H9 (cell line): ENCODE results near the gene C1QB. TPM values are rescaled to one million over a fixed set of nuclear protein-coding genes. Genes with fewer than 3 reads are reported as not detected.

ENCODE experiments used
- DNase-seq: peaks from one replicate; pipeline ENCODE4 v3.0.0-alpha.2; 2017
- H2AFZ ChIP-seq: one replicate; pipeline ENCODE4 v1.6.1; 2013; ENCODE audit warnings: mild to moderate bottlenecking, low read length, control low read depth, moderate library complexity
- H2AK5ac ChIP-seq: 2 replicates; pipeline ENCODE4 v1.6.1; 2013; ENCODE audit warnings: low read length, control low read depth, mixed read lengths; ENCODE audit not compliant: insufficient read length
- H2BK120ac ChIP-seq: one replicate; pipeline ENCODE4 v1.6.1; 2013; ENCODE audit warnings: low read depth, mild to moderate bottlenecking, low read length, control low read depth, inconsistent platforms; ENCODE audit not compliant: poor library complexity, severe bottlenecking
- H2BK12ac ChIP-seq: 2 replicates; pipeline ENCODE4 v1.6.1; 2013; ENCODE audit warnings: low read length, control low read depth, mixed read lengths, low read depth; ENCODE audit not compliant: insufficient read length
- H2BK15ac ChIP-seq: 2 replicates; pipeline ENCODE4 v1.6.1; 2013; ENCODE audit warnings: low read depth, low read length, control low read depth
- H2BK20ac ChIP-seq: one replicate; pipeline ENCODE4 v1.6.1; 2013; ENCODE audit warnings: low read depth, mild to moderate bottlenecking, low read length, control low read depth, inconsistent platforms; ENCODE audit not compliant: poor library complexity, severe bottlenecking
- H2BK5ac ChIP-seq: 2 replicates; pipeline ENCODE4 v1.6.1; 2013; ENCODE audit warnings: low read length, control low read depth, mixed read lengths; ENCODE audit not compliant: insufficient read length
- H3K14ac ChIP-seq: 2 replicates; pipeline ENCODE4 v1.6.1; 2013; ENCODE audit warnings: low read length, control low read depth; ENCODE audit not compliant: insufficient read depth
- H3K18ac ChIP-seq: 2 replicates; pipeline ENCODE4 v1.6.1; 2013; ENCODE audit warnings: low read depth, mild to moderate bottlenecking, mixed read lengths, low read length, control low read depth; ENCODE audit not compliant: insufficient read length
- H3K23ac ChIP-seq: 2 replicates; pipeline ENCODE4 v1.6.1; 2013; ENCODE audit warnings: low read length, control low read depth, mixed read lengths, low read depth; ENCODE audit not compliant: insufficient read length
- H3K23me2 ChIP-seq: 2 replicates; pipeline ENCODE4 v1.6.1; 2013; ENCODE audit warnings: low read depth, mild to moderate bottlenecking, mixed read lengths, low read length, control low read depth; ENCODE audit not compliant: insufficient read length, poor library complexity, severe bottlenecking
- H3K27ac ChIP-seq: 2 replicates; pipeline ENCODE4 v1.5.1; 2013; ENCODE audit warnings: low read length, control low read depth, mixed read lengths, low read depth; ENCODE audit not compliant: insufficient read length
- H3K27me3 ChIP-seq: 2 replicates; pipeline ENCODE4 v1.6.1; 2013; ENCODE audit warnings: low read length, control low read depth, inconsistent platforms; ENCODE audit not compliant: insufficient read depth
- H3K4ac ChIP-seq: 2 replicates; pipeline ENCODE4 v1.6.1; 2013; ENCODE audit warnings: low read depth, mild to moderate bottlenecking, control low read depth, inconsistent platforms, low read length, moderate library complexity
- H3K4me1 ChIP-seq: 2 replicates; pipeline ENCODE4 v1.6.1; 2013; ENCODE audit warnings: low read length, control low read depth, inconsistent platforms; ENCODE audit not compliant: insufficient read depth
- H3K4me2 ChIP-seq: 2 replicates; pipeline ENCODE4 v1.6.1; 2013; ENCODE audit warnings: low read length, control low read depth, mixed read lengths; ENCODE audit not compliant: insufficient read length, insufficient read depth
- H3K56ac ChIP-seq: 2 replicates; pipeline ENCODE4 v1.6.1; 2013; ENCODE audit warnings: low read depth, mild to moderate bottlenecking, mixed read lengths, low read length, control low read depth; ENCODE audit not compliant: insufficient read length
- H3K79me1 ChIP-seq: 2 replicates; pipeline ENCODE4 v1.6.1; 2013; ENCODE audit warnings: low read depth, mild to moderate bottlenecking, moderate library complexity, low read length, control low read depth, inconsistent platforms; ENCODE audit not compliant: insufficient read depth, poor library complexity, severe bottlenecking
- H3K79me2 ChIP-seq: 2 replicates; pipeline ENCODE4 v1.6.1; 2013; ENCODE audit warnings: low read length, control low read depth, inconsistent platforms; ENCODE audit not compliant: insufficient read depth
- H3K9ac ChIP-seq: 2 replicates; pipeline ENCODE4 v1.6.1; 2013; ENCODE audit warnings: low read length, control low read depth, mixed read lengths; ENCODE audit not compliant: insufficient read length; ENCODE audit errors: extremely low read depth
- H3K9me3 ChIP-seq: one replicate; pipeline ENCODE4 v1.6.1; 2013; ENCODE audit warnings: low read depth, low read length, inconsistent platforms; ENCODE audit not compliant: control insufficient read depth
- H3T11ph ChIP-seq: one replicate; pipeline ENCODE4 v1.6.1; 2013; ENCODE audit warnings: mild to moderate bottlenecking, low read length, control low read depth, inconsistent platforms
- H4K20me1 ChIP-seq: one replicate; pipeline ENCODE4 v1.6.1; 2013; ENCODE audit not compliant: control insufficient read depth, insufficient read length, insufficient read depth
- H4K5ac ChIP-seq: 2 replicates; pipeline ENCODE4 v1.6.1; 2013; ENCODE audit warnings: low read depth, mild to moderate bottlenecking, mixed read lengths, low read length, control low read depth; ENCODE audit not compliant: insufficient read length
- H4K8ac ChIP-seq: replicated peaks from 2 replicates; pipeline ENCODE4 v1.6.1; 2013; ENCODE audit warnings: low read length, control low read depth, mixed read lengths, low read depth; ENCODE audit not compliant: insufficient read length
- H4K91ac ChIP-seq: 2 replicates; pipeline ENCODE4 v1.6.1; 2013; ENCODE audit warnings: low read depth, mild to moderate bottlenecking, moderate library complexity, mixed read lengths, low read length, control low read depth; ENCODE audit not compliant: insufficient read length
- H3K27ac Mint-ChIP-seq, 3 experiments: 2 replicates in 2 of 3; 3 replicates in 1 of 3; pipeline ENCODE4 v1.8.0; 2020 to 2021; ENCODE audit warnings: mixed read lengths in 3 of 3, mild to moderate bottlenecking in 1 of 3, moderate library complexity in 1 of 3
- H3K27me3 Mint-ChIP-seq: 2 replicates; pipeline ENCODE4 v1.8.0; 2021; ENCODE audit warnings: low read depth, mild to moderate bottlenecking, moderate library complexity, mixed read lengths
- H3K36me3 Mint-ChIP-seq, 3 experiments: 2 replicates in 2 of 3; 3 replicates in 1 of 3; pipeline ENCODE4 v1.8.0; 2020 to 2021; ENCODE audit warnings: low read depth in 3 of 3, mixed read lengths in 3 of 3; ENCODE audit not compliant: insufficient read depth in 1 of 3
- H3K4me1 Mint-ChIP-seq, 2 experiments: 2 replicates each; pipeline ENCODE4 v1.8.0; 2020; ENCODE audit warnings: mixed read lengths in 2 of 2
- H3K4me3 Mint-ChIP-seq, 2 experiments: 2 replicates in 1 of 2; 3 replicates in 1 of 2; pipeline ENCODE4 v1.8.0; 2020 to 2021; ENCODE audit warnings: mild to moderate bottlenecking in 2 of 2, mixed read lengths in 2 of 2, moderate library complexity in 1 of 2
- H3K9me3 Mint-ChIP-seq, 2 experiments: 2 replicates in 1 of 2; 3 replicates in 1 of 2; pipeline ENCODE4 v1.8.0; 2020; ENCODE audit warnings: mild to moderate bottlenecking in 2 of 2, mixed read lengths in 2 of 2, moderate library complexity in 1 of 2
- CTCF ChIP-seq: fragments of 200-600 bp; sonication (generic); conservative IDR thresholded peaks from 3 replicates; pipeline ENCODE4 v1.8.0; 2021; ENCODE audit warnings: antibody characterized with exemption, mild to moderate bottlenecking
- WGBS: extraction: QIAGEN DNeasy Blood & Tissue Kit; methylation state at CpG from one replicate; pipeline ENCODE4 v1.1.7; 2013; ENCODE audit warnings: missing lambda C conversion rate, low lambda C conversion rate, mixed read lengths; ENCODE audit not compliant: insufficient read length; ENCODE audit errors: extremely low coverage; 5-methylcytosine and 5-hydroxymethylcytosine counted together
- total RNA-seq: library from RNA; stranded (reverse); gene quantifications from 2 replicates; pipeline ENCODE4 v1.2.1, GENCODE V29; 2021

Gene C1QB
- total RNA-seq, 1 experiment from 2014 or later, result not detected

GRCh38 chr1:22654692-22655091, 1.7 kb downstream of the C1QB start:
- Histone ChIP-seq H2BK15ac (no peak overlapping the region), H2AK5ac (no peak overlapping the region), H3K9ac (no peak overlapping the region), H4K5ac (no peak overlapping the region), H3K56ac (no peak overlapping the region), H4K20me1 (no peaks in the 10 kb centered on the region), H3K27ac (no peak overlapping the region), H2BK5ac (no peak overlapping the region), H3K27me3 (no peaks in the 10 kb centered on the region; the same call in 1 of the 2 replicates), H3K9me3 (no peaks in the 10 kb centered on the region), H3K18ac (no peak overlapping the region), H3T11ph (no peak overlapping the region), H3K14ac (no peak overlapping the region), H2BK20ac (no peak overlapping the region), H3K4me1 (no peaks in the 10 kb centered on the region), H3K4ac (no peak overlapping the region), H2AFZ (no peak overlapping the region), H2BK120ac (no peak overlapping the region), H2BK12ac (no peak overlapping the region), H3K23me2 (no peaks in the 10 kb centered on the region), H3K79me1 (no peaks in the 10 kb centered on the region), H3K4me2 (no peak overlapping the region), H4K91ac (no peak overlapping the region), H3K23ac (no peak overlapping the region), H3K79me2 (no peaks in the 10 kb centered on the region), H4K8ac (no peak overlapping the region)
- Mint-ChIP-seq H3K36me3 (no peaks in the 10 kb centered on the region), H3K4me1 (peaks cover 0 to 7% of the 10 kb centered on the region in 2 experiments; a peak in 2 of 4 replicates), H3K27ac (no peak overlapping the region), H3K27me3 (peaks cover 21% of the 10 kb centered on the region), H3K9me3 (no peaks in the 10 kb centered on the region), H3K4me3 (no peak overlapping the region)
- WGBS, result no CpG with 5 or more reads among the region's 5 CpGs
- peak; percentile 61 for DNase-seq
- peak; percentile 55 for TF ChIP-seq CTCF
